ENCODE measurements around the gene GALNT2. TPM values are rescaled to one million over a fixed set of nuclear protein-coding genes. Genes with fewer than 3 reads are reported as not detected.

GALNT2 gene
- total and polyA plus RNA-seq, 9 of the 15 experiments (the other 6 are each of a cell fraction or from before 2014, with no cell fraction given): 1.6 to 106 (median 51.9) TPM

GRCh38 chr1:230124186-230125128 lies 57.4 kb downstream of the GALNT2 start (continued):
- TF ChIP-seq ZMIZ1 (IDR thresholded peaks at IDR 0.05; ENCODE audit: low read depth in 2 of 2, low read length in 2 of 2): no peak
- no peak for TF ChIP-seq POLR2A (conservative IDR thresholded peaks at IDR 0.05)
- no peak for TF ChIP-seq SAFB2 (IDR thresholded peaks at IDR 0.05; ENCODE audit: borderline replicate concordance, low read depth, low read length, severe bottlenecking)
- TF ChIP-seq ZNF449 (CRISPR knock-in tag; IDR thresholded peaks at IDR 0.05): no peak
- no peak for TF ChIP-seq SREBF1 (IDR thresholded peaks at IDR 0.05; ENCODE audit: borderline replicate concordance, low read depth, low read length)
- TF ChIP-seq PBX2 (CRISPR knock-in tag; IDR thresholded peaks at IDR 0.05; ENCODE audit: low read depth): no peak; the same call in 1 of the 2 replicates
- TF ChIP-seq PBX2 (tag; conservative IDR thresholded peaks at IDR 0.05; ENCODE audit: low read depth): peak; percentile 94
- 0 out of 2 replicates have a peak, but pooled peaks have one; percentile 58 for TF ChIP-seq CBFB (CRISPR knock-in tag; IDR thresholded peaks at IDR 0.05)
- TF ChIP-seq BACH1 (tag; IDR thresholded peaks at IDR 0.05): no peak
- TF ChIP-seq FOSL1 (tag; conservative IDR thresholded peaks at IDR 0.05): no peak
- TF ChIP-seq OTX1 (CRISPR knock-in tag; IDR thresholded peaks at IDR 0.05): no peak
- TF ChIP-seq JUN (IDR thresholded peaks at IDR 0.05; ENCODE audit: borderline replicate concordance, low read depth, low read length): no peak
- TF ChIP-seq JUN (CRISPR knock-in tag; IDR thresholded peaks at IDR 0.05; ENCODE audit: borderline replicate concordance): no peak
- TF ChIP-seq SRF (CRISPR knock-in tag; IDR thresholded peaks at IDR 0.05): no peak
- no peak; the same call in 1 of the 2 replicates for TF ChIP-seq DEAF1 (CRISPR knock-in tag; IDR thresholded peaks at IDR 0.05)
- TF ChIP-seq NCOR1 (IDR thresholded peaks at IDR 0.05): no peak
- no peak for TF ChIP-seq PYGO2 (tag; IDR thresholded peaks at IDR 0.05)

Data from K562 (cell line).